Stimulated activated CD4-positive, alpha-beta T cell treated with anti-CD3 and anti-CD28 coated beads, TNF-alpha, amount 100 ng/mL, for 48 hours (primary cell): ENCODE measurements around the gene SYT7.

Source experiments
- DNase-seq, 3 donors: peaks; one replicate each; pipeline ENCODE4 v3.0.0-alpha.2; 2020; ENCODE audit warnings: low read depth in 3 of 3

Gene SYT7

DNA sequence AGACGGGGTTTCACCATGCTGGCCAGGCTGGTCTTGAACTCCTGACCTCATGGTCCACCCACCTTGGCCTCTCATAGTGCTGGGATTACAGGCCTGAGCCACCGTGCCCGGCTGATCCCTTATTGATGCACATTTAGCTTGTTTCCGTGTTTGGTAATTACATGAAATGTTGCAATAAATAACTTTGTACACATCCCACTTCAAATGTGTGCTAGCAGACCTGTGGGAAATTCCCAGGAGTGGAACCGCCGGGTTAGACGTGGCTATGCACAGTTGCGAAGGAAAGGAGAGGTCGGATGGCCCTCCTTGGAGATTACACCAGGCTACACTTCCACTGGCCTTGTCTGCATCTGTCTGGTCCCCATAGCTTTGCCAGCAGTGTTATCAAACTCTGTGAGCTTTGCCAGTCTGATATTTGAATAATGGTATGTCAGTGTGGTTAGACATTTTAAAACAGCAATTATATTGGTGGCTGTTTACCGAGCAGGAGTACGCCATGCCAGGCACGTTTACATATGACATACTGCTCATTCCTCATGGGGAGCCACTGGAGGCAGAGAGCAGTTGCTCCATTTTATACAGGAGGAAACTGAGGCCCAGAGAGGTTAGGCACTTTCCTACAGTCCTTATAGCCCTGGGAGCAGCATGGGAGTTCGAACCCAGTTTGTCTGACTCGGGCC is 27.2 kb upstream of the SYT7 start:
- DNase-seq, result no peak

- no peak for DNase-seq
Measured at GRCh38 chr11:61607426-61607825, 26.6 kb upstream of the SYT7 start.

- no peak for DNase-seq
Measured at GRCh38 chr11:61603667-61604066, 22.8 kb upstream of the SYT7 start.

GRCh38 chr11:61602775-61603569 is 22.1 kb upstream of the SYT7 start:
- DNase-seq, result no peak

DNA sequence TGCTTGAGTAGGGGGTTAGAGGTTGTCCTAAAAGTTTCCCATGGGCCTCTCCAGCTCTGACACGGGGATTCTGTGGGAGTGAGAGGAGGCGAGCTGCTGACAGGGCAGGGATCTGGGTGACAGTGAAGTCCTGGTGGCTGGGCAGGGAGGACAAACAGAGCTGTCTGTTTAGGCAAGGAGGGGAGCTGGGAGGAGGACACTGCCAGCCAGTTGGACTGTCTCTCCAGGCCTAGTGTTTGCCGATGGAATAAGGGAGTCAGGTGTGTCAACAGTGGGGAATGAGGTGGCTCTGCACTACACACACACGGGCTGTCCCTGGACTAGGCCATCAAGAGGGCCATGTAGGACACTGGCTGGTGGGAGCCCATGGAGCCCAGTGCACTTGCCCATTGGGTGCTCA is 20.6 kb upstream of the SYT7 start:
- no peak for DNase-seq

GRCh38 chr11:61599968-61600710 is 19.3 kb upstream of the SYT7 start:
- no peak for DNase-seq

GRCh38 chr11:61598886-61599868 is 18.3 kb upstream of the SYT7 start:
- no peak for DNase-seq

DNA sequence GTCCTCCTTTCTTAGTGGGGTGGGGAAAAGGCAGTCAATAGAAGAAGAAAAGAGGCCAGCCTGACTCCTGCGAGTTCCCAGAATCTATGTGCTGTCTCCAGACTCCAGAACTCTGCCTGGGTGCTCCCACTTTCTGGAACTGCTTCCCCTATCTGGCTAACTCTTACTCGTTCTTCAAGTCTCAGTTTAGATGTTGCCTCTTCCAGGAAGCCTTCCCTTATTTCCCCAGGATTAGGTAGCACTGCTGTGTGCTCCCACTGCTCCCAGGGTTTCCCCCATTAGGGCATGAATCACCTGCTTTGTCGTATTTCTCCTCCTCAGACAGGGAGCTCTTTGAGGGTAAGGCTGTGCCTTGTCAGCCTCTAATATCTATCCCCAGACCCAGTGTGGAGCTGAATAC is 17.5 kb upstream of the SYT7 start:
- DNase-seq, result no peak

GRCh38 chr11:61596990-61597389 is 16.1 kb upstream of the SYT7 start:
- no peak for DNase-seq

DNA sequence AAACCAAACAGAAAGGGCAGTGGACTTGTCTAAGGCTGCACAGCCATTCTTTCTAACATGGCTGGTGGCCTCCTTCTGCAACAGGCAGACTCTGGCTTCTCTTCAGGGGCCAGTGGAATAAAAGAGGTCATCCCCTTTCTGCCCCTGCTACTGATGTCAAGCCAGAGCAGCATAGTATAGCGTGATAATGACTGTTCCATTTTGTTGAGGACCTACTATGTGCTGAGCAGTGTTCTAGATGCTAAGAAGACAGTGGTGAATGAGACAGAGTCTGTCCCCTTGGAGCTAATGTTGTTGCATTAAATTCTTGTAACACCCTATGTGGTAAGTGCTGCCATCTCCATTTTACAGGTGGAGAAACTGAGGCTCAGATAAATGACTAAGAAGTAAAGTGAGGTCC is 15.7 kb upstream of the SYT7 start:
- DNase-seq, result no peak

- no peak for DNase-seq
Measured at GRCh38 chr11:61594907-61595257, 14.0 kb upstream of the SYT7 start.

GRCh38 chr11:61593151-61593550 is 12.3 kb upstream of the SYT7 start:
- DNase-seq, result no peak

- DNase-seq, result no peak
Measured at GRCh38 chr11:61592176-61592575, 11.3 kb upstream of the SYT7 start.

- no peak for DNase-seq
Measured at GRCh38 chr11:61589961-61590360, 9.1 kb upstream of the SYT7 start.

DNA sequence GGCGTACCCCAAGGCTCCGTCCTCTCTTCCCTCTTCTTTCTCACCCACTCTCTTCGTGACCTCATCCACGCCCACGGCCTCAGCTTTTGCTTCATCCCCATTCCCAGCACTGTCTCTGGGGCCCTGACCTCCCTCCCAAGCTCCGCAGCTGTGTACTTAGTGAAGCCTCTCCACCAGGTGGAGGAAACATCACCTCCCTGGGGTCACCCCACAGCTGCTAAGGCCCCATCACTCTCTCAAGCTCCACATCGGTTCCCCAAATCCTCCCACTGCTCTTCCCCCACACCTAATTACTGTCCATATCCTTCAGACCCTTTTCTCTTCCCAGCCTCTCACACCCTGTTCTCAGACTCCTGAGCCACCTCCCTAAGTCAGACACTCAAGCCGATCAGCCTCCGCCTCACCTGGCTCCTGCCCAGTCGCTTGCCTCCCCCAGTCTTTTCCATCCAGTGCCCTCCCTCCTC is 7.9 kb upstream of the SYT7 start:
- no peak for DNase-seq

DNA sequence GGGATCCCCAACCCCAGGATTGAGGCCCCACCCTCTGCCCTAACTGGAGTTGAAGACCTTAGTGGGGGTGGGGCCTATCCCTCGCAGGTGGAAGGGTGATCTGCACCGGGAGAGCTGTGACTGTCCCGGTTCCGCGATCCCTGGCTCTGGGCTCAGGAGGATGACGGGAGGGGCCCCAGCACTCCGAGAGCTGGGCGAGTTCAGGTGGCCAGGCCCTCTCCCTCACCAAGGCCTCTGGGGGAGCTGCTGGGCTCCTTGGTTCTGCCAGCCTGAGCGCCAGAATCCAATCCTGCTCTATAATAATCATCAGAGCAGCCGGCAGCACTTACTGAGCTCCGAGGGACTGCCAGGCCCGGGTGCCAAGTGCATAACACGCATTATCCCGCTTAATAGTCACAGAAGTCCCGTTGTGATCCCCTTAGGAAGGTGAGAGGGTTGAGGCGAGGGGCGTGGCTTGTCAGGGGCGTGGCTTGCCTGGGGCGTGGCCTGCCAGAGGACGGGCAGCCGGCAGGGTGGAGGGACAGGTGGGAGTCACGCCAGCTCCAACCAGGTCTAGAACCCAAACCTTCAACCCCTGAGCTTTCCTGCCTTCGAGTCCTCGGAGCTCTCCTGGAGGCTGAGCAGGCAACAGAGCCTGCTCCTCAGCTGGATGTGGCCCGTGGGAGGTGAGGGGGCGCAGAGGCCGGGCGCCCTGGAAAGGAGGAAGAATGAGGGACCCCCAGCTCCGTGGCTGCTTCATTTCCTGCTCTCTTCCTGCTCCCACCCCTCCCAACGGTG is 7.3 kb upstream of the SYT7 start:
- DNase-seq, result peak; percentile 18 to 65 (median 25)

DNA sequence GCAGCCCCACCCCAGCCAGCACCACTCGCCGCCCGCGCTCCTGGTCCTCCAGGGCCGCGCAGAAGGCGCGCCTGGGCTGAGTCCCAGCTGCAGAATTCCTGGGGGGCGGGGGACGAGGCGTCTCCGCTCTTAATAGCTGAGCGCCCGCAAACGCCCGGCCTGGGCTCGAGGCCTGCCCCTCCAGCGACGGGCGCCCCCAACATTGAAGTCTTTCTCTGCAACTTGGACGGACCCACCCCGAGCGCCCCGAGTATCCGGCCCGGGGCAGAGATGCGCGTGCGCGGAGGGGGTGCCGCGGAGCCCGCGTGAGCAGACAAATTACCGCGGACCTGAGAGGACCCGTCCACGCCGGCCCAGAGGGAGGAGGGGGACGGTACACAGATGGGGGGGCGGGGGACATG is 6.7 kb upstream of the SYT7 start:
- DNase-seq, result no peak

DNA sequence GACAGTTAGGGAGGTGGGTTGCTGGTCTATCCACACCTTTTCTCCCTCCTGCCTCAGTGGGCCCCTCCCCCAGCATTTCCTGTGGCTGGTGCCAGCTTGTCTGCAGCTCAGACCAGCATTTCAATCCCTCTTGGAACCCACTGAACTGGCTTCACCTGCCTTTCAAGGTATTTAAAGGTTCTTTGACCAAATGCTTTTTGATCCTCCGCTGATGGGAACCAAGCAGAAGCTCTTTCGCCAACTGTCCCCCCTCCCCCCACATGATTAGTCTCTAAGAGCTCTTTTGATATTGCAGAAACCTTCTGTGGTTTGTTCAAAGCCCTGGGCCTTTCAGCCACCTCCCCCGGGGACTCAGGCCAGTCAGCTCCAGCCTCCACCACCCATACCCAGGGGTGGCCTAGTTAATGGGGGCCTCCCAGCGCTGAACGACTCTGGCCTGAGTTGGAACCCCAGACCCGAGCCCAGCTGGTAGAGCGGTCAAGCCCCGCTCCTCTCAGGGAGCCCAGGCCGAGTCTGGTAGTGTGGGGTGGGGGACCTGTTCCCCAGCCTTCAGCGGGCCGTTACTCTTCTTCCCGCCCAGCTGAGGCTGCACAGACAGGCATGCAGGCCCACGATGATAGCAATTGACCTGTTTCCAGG is 6.0 kb upstream of the SYT7 start:
- no peak for DNase-seq

DNA sequence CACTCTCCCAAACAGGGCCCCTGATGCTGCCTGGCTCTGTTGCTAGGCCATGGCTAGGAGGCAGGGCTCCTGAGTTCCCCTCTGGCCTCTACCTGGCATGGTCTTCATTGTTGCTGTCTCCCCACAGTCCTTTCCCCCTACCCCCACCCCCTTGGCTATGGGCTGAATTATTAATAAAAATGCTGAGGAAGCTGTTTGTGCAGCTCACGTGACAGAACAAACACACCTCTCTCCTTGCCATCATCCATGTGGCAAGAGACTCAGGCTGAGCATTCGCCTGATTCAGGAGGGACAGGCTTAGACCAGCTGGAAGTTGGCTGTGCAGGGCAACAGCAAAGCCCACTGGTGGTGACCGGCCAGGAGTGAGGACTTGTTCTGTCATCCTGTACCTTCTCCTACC is 4.2 kb upstream of the SYT7 start:
- DNase-seq, result no peak

DNA sequence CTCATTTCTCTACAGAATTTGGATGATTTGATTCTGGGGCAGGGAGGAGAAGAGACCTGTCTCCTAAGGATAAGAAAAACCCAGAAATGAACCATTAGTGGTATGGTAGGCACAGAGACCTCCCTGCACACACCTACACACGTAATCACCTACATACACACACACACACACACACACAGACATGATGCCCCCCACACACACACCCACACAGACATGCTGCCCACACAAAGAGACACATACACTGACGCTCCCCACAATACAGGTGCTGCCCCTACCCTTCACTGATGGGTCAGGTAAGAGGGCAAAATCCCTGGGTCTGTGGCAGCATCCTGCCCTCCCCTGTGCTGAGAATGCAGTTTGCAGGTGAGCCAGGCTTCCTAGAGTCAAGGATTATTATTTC is 1.1 kb upstream of the SYT7 start:
- no peak for DNase-seq
